HepG2 (cell line): ENCODE measurements around the gene SLA2. TPM values are rescaled to one million over a fixed set of nuclear protein-coding genes. Genes with fewer than 3 reads are reported as not detected.

Experiments
- BATF2 ChIP-seq: sonication (generic); formaldehyde crosslinking; IDR thresholded peaks from 2 replicates; pipeline ENCODE4 v1.8.0; 2022; ENCODE audit warnings: mild to moderate bottlenecking, missing genetic modification reagents, moderate library complexity
- FOXP1 ChIP-seq, 2 experiments: fragments of 450-650 bp in 1 of 2; IDR thresholded peaks; 2 replicates each; pipeline ENCODE4 v1.6.1; 2017 to 2018; ENCODE audit warnings: antibody characterized with exemption in 1 of 2
- GATAD1 ChIP-seq: IDR thresholded peaks from 2 replicates; pipeline ENCODE4 v1.6.1; 2016; ENCODE audit warnings: missing genetic modification reagents, missing compliant biosample characterization
- IKZF5 ChIP-seq: IDR thresholded peaks from 2 replicates; pipeline ENCODE4 v1.6.1; 2018; ENCODE audit warnings: missing genetic modification reagents, mild to moderate bottlenecking, missing compliant biosample characterization
- NFAT5 ChIP-seq: sonication (generic); formaldehyde crosslinking; IDR thresholded peaks from 2 replicates; pipeline ENCODE4 v1.4.0; 2020; ENCODE audit warnings: missing genetic modification reagents
- NPAS2 ChIP-seq: sonication (generic); formaldehyde crosslinking; IDR thresholded peaks from 2 replicates; pipeline ENCODE4 v1.8.0; 2022; ENCODE audit warnings: mild to moderate bottlenecking, missing genetic modification reagents, borderline replicate concordance
- RXRB ChIP-seq: IDR thresholded peaks from 2 replicates; pipeline ENCODE4 v1.6.1; 2016; ENCODE audit warnings: borderline replicate concordance, missing genetic modification reagents, missing compliant biosample characterization
- TAF1 ChIP-seq: sonication (generic); formaldehyde crosslinking; IDR thresholded peaks from 2 replicates; pipeline ENCODE4 v1.4.0; 2020; ENCODE audit warnings: missing genetic modification reagents
- ZBTB49 ChIP-seq: sonication (generic); formaldehyde crosslinking; IDR thresholded peaks from 2 replicates; pipeline ENCODE4 v1.4.0; 2020; ENCODE audit warnings: missing genetic modification reagents, borderline replicate concordance
- ZFP91 ChIP-seq: sonication (generic); formaldehyde crosslinking; IDR thresholded peaks from 2 replicates; pipeline ENCODE4 v1.9.0; 2022; ENCODE audit warnings: missing genetic modification reagents, mild to moderate bottlenecking, borderline replicate concordance
- ZFY ChIP-seq: sonication (generic); formaldehyde crosslinking; IDR thresholded peaks from 2 replicates; pipeline ENCODE4 v1.4.0; 2020; ENCODE audit warnings: missing genetic modification reagents
- ZNF12 ChIP-seq: sonication (generic); formaldehyde crosslinking; IDR thresholded peaks from 2 replicates; pipeline ENCODE4 v1.5.0; 2020; ENCODE audit warnings: missing genetic modification reagents
- ZNF138 ChIP-seq: sonication (generic); formaldehyde crosslinking; IDR thresholded peaks from 2 replicates; pipeline ENCODE4 v1.5.0; 2020; ENCODE audit warnings: mild to moderate bottlenecking, low read depth, missing genetic modification reagents
- ZNF33B ChIP-seq: sonication (generic); formaldehyde crosslinking; IDR thresholded peaks from 2 replicates; pipeline ENCODE4 v1.5.1; 2020; ENCODE audit warnings: mild to moderate bottlenecking, missing genetic modification reagents
- polyA plus RNA-seq, 8 experiments: library from polyadenylated mRNA; depleted of rRNA in 3 of 8; stranded (reverse) in 7 of 8; unstranded in 1 of 8; fragments of >200 nt; fragmentation: Illumina TruSeq in 4 of 8; extraction: Trizol in 4 of 8; gene quantifications; 2 replicates each; pipeline versions ENCODE4 v1.2.1 to v1.2.3, GENCODE V29; 2011 to 2016; ENCODE audit warnings: low read depth in 4 of 8, missing spikeins in 1 of 8, mixed read lengths in 1 of 8; ENCODE audit not compliant: insufficient read depth in 1 of 8
- total RNA-seq, 5 experiments: library from RNA; depleted of rRNA; stranded (reverse); fragments of >200 nt; fragmentation: Illumina TruSeq; extraction: Trizol; gene quantifications; 2 replicates each; pipeline ENCODE4 v1.2.3, GENCODE V29; 2016; ENCODE audit warnings: low read depth in 1 of 5

SLA2 gene
- total and polyA plus RNA-seq, 2 of the 13 experiments (the other 11 are each of a cell fraction or from before 2014, with no cell fraction given) = 1.6 to 3.6 TPM

- peak; percentile 43; the same call in 1 of the 2 replicates for TF ChIP-seq ZFP91 (CRISPR knock-in tag)
- no peak for TF ChIP-seq NPAS2 (CRISPR knock-in tag)
- no peak for TF ChIP-seq BATF2 (CRISPR knock-in tag)
- no peak for TF ChIP-seq FOXP1 (IDR thresholded peaks at IDR 0.05)
- 0 out of 2 replicates have a peak, but pooled peaks have one; percentile 19 for TF ChIP-seq FOXP1 (CRISPR knock-in tag; IDR thresholded peaks at IDR 0.05)
- peak; percentile 36; the same call in 1 of the 2 replicates for TF ChIP-seq GATAD1 (CRISPR knock-in tag)
- TF ChIP-seq ZNF33B (CRISPR knock-in tag) = 0 out of 2 replicates have a peak, but pooled peaks have one; percentile 37
- TF ChIP-seq TAF1 (CRISPR knock-in tag) = 0 out of 2 replicates have a peak, but pooled peaks have one; percentile 21
- 0 out of 2 replicates have a peak, but pooled peaks have one; percentile 50 for TF ChIP-seq ZNF12 (CRISPR knock-in tag)
- 0 out of 2 replicates have a peak, but pooled peaks have one; percentile 45 for TF ChIP-seq RXRB (CRISPR knock-in tag)
- 0 out of 2 replicates have a peak, but pooled peaks have one; percentile 59 for TF ChIP-seq ZBTB49 (CRISPR knock-in tag)
- TF ChIP-seq NFAT5 (CRISPR knock-in tag) = no peak
- no peak; the same call in 1 of the 2 replicates for TF ChIP-seq IKZF5
- peak; percentile 32; the same call in 1 of the 2 replicates for TF ChIP-seq ZFY
- no peak for TF ChIP-seq ZNF138
Observed at GRCh38 chr20:36624068-36624943, 21.7 kb downstream of the SLA2 start (continued).
